ENCODE measurements around the gene BACE2.
A peak's percentile ranks its signal among the peaks of the same experiment; 100 is the strongest.

The BACE2 gene

DNA sequence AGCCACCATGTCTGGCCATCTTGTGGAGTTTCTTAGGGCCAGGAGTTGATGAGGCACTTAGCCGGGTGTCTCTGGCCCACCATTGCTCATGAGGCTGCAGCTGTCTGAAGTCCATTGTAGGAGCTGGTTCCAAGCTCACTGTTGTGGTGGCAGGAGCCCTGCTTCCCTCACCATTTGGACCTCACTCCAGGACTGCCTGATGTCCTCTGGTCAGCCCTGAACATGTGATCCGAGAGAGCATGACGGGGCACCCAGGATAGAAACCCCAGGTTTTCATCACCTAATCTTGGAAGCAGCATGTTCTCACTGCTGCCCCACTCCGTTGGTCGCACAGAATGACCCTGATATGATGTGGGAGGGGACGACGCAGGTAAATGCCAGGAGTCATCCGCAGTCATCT lies 92.5 kb downstream of the BACE2 start:
- TF ChIP-seq, protein P1, sequence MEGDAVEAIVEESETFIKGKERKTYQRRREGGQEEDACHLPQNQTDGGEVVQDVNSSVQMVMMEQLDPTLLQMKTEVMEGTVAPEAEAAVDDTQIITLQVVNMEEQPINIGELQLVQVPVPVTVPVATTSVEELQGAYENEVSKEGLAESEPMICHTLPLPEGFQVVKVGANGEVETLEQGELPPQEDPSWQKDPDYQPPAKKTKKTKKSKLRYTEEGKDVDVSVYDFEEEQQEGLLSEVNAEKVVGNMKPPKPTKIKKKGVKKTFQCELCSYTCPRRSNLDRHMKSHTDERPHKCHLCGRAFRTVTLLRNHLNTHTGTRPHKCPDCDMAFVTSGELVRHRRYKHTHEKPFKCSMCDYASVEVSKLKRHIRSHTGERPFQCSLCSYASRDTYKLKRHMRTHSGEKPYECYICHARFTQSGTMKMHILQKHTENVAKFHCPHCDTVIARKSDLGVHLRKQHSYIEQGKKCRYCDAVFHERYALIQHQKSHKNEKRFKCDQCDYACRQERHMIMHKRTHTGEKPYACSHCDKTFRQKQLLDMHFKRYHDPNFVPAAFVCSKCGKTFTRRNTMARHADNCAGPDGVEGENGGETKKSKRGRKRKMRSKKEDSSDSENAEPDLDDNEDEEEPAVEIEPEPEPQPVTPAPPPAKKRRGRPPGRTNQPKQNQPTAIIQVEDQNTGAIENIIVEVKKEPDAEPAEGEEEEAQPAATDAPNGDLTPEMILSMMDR (conservative IDR thresholded peaks at IDR 0.05): peak; percentile 16
- no peak for TF ChIP-seq ZFX (IDR thresholded peaks at IDR 0.05)
- peak overlapping the region; percentile 15; the same call in 1 of the 2 replicates for H3K27ac ChIP-seq

DNA sequence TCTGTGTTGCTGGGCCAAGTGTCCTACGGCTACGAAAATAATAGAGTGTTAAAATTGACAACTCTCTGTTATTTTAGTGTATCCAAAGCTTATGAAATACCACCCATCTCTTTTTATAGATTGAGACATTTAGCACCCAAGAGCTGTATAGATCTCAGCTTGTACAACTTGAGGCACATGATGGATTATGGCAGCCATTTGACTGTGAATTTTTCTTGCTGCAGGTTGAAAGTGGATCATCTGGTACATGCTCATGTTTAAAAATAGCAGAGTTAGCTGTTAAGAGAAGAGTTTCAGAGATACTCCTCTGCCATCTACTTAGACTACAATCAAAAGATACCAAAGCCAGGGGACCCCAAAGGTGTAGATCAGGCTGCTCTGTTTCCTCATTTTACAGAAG lies 99.4 kb downstream of the BACE2 start:
- no peak for TF ChIP-seq ZFX (IDR thresholded peaks at IDR 0.05)
- TF ChIP-seq, protein P1 (conservative IDR thresholded peaks at IDR 0.05): no peak
- no peak overlapping the region for H3K27ac ChIP-seq

DNA sequence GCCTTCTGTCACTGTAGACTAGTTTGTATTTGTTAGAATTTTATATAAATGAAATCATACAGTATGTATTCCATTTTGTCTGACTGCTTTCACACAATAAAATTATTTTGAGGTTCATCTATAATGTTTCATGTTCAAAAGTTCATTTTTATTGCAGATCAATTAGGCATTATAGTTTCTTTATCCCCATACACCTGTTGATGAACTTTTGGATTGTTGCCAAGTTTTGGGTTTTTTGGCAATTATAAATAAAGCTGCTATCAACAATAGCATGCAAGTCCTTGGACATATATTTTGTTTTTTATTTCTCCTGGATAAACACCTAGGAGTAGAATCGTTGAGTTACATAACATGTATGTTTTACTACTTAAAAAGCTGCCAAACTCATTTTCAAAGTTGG lies 101.6 kb downstream of the BACE2 start:
- TF ChIP-seq, protein P1 (conservative IDR thresholded peaks at IDR 0.05): no peak
- TF ChIP-seq ZFX (IDR thresholded peaks at IDR 0.05): no peak
- H3K27ac ChIP-seq: no peak overlapping the region

DNA sequence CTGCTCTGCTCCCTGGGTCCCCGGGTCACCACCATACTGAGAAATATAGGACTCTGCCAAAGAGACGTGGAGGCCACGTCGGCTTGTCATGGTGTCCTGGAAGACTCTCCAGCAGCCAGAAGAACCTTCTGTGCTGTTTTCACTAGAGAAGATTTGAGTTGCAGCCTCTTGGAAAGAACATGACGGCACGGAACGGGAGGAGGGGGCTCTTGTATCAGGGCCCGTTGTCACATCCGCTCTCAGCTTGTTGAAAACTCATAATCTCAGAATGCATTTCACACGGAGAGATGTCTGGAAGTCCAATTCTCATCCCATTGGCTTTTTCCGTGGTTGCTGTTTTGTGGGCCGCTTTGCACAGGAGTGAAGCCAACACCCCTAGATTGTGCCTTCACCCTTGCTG lies 109.2 kb downstream of the BACE2 start:
- TF ChIP-seq, protein P1 (conservative IDR thresholded peaks at IDR 0.05): no peak
- no peak for TF ChIP-seq ZFX (IDR thresholded peaks at IDR 0.05)

DNA sequence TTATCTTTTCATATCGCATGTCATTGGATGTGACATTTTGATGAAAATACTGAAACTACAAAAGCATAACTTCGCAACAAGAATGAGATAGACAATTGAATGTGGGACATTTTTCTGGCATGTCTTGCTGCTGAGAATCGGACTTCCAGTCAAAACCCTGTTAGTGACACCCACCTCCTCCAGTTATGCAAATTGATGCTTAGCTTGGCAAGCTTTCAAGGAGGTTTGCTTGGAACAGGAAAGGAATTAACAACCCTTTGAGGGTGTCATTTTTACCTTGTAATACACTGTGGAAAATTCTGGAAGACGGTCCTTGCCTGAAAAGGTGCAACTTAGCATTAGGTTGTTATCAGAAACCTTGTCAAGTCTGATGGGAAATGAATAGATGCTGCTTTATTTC lies 109.9 kb downstream of the BACE2 start:
- H3K27ac ChIP-seq: no peak overlapping the region
- TF ChIP-seq ZFX (IDR thresholded peaks at IDR 0.05): no peak
- TF ChIP-seq, protein P1 (conservative IDR thresholded peaks at IDR 0.05): no peak

More for the DNA sequence above, 109.2 kb downstream of the BACE2 start:
- no peak overlapping the region for H3K27ac ChIP-seq

DNA sequence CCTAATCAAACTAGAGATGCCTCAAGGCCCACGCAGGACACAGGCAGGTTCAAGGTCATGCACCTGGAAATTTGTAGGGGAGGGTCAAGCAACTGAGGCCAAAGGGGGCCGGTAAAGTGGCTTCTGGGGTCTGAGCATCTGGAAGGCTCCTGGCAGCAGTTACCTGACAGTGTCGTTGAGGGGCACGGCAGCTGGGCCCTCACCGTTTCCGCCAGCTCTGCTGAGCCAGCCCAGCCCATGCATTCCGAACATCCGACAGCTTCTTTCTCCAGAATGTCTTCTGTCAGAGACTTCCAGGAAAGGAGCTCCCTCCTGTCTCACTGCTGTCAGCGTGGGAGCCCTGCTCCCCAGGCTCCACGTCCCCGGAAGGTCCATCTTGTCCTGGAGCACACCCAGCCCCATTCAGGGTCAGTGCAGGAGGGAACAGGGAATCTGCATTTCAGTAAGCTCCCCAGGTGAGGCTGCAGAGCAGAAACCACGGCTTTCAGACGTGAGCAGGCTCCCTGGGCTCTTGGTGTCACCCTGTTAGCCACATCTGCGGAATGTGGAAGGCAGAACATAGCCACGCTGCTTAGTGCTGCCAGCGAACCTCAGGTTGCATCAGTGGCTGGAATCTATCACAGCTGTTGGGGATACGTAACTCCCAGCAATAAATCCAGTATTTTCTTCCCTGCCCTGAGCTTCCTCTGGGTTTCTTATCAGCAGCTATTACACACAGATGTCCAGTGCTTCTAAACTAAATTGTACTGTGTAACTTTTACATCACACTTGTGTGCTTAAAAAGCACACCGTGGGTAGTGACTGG lies 112.4 kb downstream of the BACE2 start:
- TF ChIP-seq, protein P1 (conservative IDR thresholded peaks at IDR 0.05): no peak
- no peak for TF ChIP-seq ZFX (IDR thresholded peaks at IDR 0.05)
- no peak overlapping the region for H3K27ac ChIP-seq

DNA sequence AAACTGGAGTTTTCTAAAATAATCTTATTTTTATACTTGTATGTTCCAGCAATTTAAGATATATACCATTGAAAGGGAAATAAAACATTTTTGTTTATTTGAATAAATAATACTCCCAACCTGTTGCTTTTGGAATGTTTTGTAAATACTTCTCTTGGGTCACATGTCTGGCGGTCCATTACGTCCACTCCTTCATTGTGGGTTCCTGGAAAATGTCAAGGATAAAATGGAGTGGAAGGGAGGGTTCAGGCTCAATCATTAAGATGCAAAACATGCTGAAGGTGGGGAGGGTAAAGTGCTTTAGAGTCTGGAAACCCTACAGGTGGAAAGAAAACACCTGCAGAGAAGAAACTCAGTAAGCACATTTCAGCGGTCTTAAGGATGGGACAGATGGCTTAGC lies 114.5 kb downstream of the BACE2 start:
- H3K27ac ChIP-seq: no peak overlapping the region
- TF ChIP-seq, protein P1 (conservative IDR thresholded peaks at IDR 0.05): no peak
- no peak for TF ChIP-seq ZFX (IDR thresholded peaks at IDR 0.05)
